Colon (tissue), 2 donors: ENCODE measurements around the gene EIF6.

Experiments used
- FAIRE-seq: peaks from 2 replicates; lab custom pipeline; 2012; peaks lifted over from hg19 to GRCh38; lab: Jason Lieb, UNC
- donor health status: control.
- donor health status: control.

The EIF6 gene

GRCh38 chr20:35312318-35312717, 27.7 kb upstream of the EIF6 start:
- no peak for FAIRE-seq

- no peak for FAIRE-seq
Measured at GRCh38 chr20:35311822-35312221, 27.2 kb upstream of the EIF6 start.

- no peak for FAIRE-seq
Measured at GRCh38 chr20:35311409-35311808, 26.8 kb upstream of the EIF6 start.

- FAIRE-seq, result no peak
Measured at GRCh38 chr20:35307666-35308653, 23.4 kb upstream of the EIF6 start.

GRCh38 chr20:35306931-35307517, 22.5 kb upstream of the EIF6 start:
- no peak for FAIRE-seq

GRCh38 chr20:35305682-35306556, 21.3 kb upstream of the EIF6 start:
- FAIRE-seq, result no peak

GRCh38 chr20:35304956-35305355, 20.4 kb upstream of the EIF6 start:
- FAIRE-seq, result no peak

- no peak for FAIRE-seq
Measured at GRCh38 chr20:35303735-35304491, 19.3 kb upstream of the EIF6 start.

GRCh38 chr20:35303382-35303734, 18.8 kb upstream of the EIF6 start:
- FAIRE-seq, result no peak

- FAIRE-seq, result no peak
Measured at GRCh38 chr20:35302421-35303335, 18.1 kb upstream of the EIF6 start.

GRCh38 chr20:35301426-35301825, 16.9 kb upstream of the EIF6 start:
- no peak for FAIRE-seq

GRCh38 chr20:35300469-35301262, 16.1 kb upstream of the EIF6 start:
- FAIRE-seq, result no peak

- FAIRE-seq, result no peak
Measured at GRCh38 chr20:35299780-35300179, 15.2 kb upstream of the EIF6 start.

GRCh38 chr20:35298264-35298663, 13.7 kb upstream of the EIF6 start:
- no peak for FAIRE-seq

- FAIRE-seq, result no peak
Measured at GRCh38 chr20:35297740-35298139, 13.2 kb upstream of the EIF6 start.

- FAIRE-seq, result no peak
Measured at GRCh38 chr20:35297155-35297554, 12.6 kb upstream of the EIF6 start.

- no peak for FAIRE-seq
Measured at GRCh38 chr20:35296101-35296554, 11.6 kb upstream of the EIF6 start.

GRCh38 chr20:35295674-35296073, 11.1 kb upstream of the EIF6 start:
- no peak for FAIRE-seq

- FAIRE-seq, result no peak
Measured at GRCh38 chr20:35295058-35295457, 10.5 kb upstream of the EIF6 start.

- FAIRE-seq, result no peak
Measured at GRCh38 chr20:35294293-35294685, 9.7 kb upstream of the EIF6 start.
